Stimulated activated CD8-positive, alpha-beta memory T cell treated with anti-CD3 and anti-CD28 coated beads, Interleukin-7, amount 100 ng/mL, for 1 hour (primary cell): Measurements from ENCODE around the gene SPOCK2.

ENCODE experiments used
- DNase-seq, 2 donors: peaks; one replicate each; pipeline ENCODE4 v3.0.0-alpha.2; 2020; ENCODE audit warnings: low read depth in 2 of 2

SPOCK2 gene

DNA sequence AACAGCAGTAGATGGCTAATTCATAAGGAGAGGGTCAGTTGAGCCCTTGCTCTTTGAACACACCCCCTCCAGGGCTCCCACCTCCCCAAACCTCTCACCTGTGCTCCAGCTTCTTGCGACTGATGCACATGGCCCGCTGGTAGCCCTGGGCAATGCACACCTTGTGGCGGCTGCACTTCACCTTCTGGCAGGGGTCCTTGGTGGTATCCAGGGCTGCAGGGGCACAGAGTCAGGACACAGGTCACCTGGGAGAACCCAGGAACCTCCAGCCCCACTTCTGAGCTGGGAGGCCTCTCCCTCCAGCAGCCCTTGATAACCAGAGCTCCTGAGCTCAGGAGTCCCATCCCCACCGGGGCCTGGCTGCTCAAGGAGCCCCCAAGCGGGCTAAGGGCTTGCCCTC lies 16.3 kb downstream of the SPOCK2 start:
- no peak for DNase-seq

DNA sequence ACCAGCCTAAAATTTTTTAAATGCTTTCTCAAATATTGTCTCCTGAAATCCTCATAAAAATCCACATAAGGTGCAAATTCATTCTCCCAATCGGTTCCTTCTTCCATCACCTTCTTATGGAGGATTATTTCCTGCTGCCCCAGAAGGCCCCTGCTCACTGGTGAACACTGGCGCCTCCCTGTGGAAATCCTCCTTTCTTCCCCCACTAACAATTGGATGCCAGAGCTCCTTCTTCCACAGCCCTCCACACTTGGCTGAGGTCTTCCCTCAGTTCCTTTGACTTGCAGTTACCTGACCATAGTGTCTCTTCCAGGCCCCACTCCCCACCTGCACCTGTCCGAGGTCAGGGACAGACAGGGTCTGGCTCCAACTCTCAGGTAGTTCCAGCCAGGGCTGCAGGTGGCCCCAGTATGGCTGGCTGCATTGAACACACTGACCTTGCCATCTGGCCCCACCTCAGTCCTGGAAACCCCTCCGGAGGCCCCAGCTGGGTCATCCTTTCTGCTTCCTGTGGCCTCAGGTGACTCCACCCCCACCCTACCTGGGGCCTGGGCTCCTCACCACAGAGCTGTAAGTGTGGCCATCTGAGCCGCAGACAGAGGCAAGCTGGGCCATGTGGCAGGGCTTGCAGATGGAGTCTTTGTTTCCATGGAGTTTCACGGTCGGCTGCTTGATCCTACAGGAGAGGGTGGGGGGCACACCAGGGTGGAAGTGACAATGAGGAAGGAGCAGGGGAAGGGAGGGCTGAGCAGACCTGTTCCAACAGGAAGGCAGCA lies 18.4 kb downstream of the SPOCK2 start:
- DNase-seq, result no peak

- DNase-seq, result no peak
These were observed 19.4 kb downstream of the SPOCK2 start for GRCh38 chr10:72068901-72069446.

DNA sequence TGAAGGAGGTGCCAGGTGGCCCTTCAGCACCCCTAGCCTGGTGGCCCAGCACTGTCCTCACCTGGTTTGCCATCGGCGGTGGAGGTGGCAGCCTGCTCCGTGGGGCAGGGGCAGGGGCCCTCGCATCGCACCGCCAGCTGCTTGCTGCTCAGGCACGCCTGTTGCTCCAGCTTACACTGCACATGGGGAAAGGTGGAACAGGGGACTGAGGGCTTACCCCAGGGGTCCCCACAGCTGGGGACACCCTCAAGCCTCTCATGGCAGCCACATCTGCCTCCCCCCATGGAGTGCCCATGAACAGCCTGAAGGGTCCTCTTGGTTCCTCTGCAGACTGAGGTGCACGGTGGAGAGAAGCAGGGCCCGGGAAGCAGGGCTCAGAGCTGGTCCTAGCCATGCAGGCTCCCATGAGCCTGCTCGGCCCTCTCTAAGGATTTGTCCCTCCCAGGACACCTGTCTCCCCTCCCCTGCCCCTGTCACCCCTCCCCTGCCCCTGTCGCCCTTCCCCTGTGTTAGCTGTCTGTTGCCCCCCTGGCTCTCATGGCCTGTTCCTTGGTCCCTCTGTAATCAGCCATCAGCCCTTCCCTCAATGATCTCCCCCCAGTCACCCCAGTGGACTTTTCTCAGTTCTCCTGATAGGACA lies 20.1 kb downstream of the SPOCK2 start:
- no peak for DNase-seq

DNA sequence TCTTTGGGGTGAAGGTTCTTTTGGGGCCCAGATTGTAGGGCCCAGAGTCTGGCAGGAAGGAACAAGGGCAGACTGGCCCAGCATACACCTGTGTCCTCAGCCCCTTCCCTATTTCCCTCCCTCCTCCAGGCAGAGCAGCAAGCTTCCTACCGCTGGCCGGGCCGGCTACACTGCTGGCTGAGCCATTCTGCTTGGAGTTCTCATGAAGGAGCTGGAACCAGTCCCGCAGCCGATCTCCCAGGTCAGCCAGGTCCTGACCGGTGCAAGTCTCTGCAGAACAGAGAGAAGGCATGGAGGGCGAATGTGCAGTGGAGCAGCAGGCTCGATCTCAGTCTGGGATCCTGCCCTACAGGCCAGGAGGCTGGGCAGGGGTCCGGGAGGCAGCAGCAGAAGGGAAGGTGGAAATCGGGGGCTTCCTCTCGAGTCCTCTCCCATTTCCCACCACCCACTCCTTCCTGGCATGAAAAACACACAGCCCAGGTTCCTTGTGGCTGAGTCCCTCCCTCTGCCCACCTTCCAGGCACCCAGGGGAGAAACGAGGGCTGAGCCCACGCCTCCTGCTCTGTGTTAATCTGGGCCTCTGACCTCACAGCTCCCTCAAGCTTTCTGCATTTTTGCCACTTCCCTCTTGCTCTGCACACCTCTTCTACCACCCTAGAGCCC lies 20.8 kb downstream of the SPOCK2 start:
- no peak for DNase-seq

DNA sequence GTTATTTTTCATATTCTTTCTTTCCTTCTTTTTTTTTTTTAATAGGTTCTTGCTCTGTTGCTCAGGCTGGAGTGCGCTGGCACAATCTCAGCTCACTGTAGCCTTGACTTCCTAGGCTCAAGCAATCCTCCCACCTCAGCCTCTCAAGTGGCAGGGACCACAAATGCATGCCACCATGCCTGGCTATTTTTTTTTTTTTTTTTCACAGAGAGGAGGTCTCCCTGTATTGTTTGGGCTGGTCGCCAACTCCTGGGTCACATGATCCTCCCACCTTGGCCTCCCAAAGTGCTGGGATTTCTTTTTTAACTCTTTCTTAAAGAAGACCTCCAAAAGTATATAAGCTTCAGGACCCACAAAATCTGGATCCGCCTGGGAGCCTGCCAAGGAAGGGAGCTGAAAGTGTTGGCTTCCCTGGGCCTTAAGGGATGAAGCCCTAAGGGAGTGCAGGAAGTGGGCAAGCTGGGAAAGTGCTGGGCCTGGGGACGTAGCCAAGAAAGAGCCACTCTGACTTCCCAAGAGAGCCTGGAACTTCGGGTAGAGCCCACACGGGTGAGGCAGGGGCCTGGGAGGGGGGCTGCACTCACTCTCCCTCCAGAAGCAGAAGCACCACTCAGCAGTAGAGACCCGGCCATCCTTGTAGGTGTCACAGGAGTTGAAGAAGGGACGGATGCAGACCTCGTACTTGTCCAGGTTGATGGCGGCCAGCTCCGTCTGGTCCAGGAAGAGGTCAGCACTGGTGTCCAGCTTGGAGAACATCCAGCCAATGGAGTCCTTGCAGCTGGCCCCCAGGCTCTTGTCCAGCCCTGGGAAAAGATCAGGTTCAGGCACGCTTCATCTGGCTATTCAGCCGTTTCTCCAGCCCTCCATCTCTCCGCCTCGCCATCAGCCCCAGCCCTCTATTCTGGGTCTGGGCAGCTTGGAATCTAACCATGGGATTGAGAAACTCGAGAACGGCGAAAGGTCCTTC lies 21.8 kb downstream of the SPOCK2 start:
- no peak for DNase-seq

- DNase-seq, result no peak
These were observed 22.8 kb downstream of the SPOCK2 start for GRCh38 chr10:72065439-72066025.

- no peak for DNase-seq
These were observed 24.5 kb downstream of the SPOCK2 start for GRCh38 chr10:72063703-72064391.

GRCh38 chr10:72062832-72063702 lies 25.3 kb downstream of the SPOCK2 start:
- DNase-seq, result no peak

- DNase-seq, result no peak
These were observed 26.0 kb downstream of the SPOCK2 start for GRCh38 chr10:72062382-72062781.

DNA sequence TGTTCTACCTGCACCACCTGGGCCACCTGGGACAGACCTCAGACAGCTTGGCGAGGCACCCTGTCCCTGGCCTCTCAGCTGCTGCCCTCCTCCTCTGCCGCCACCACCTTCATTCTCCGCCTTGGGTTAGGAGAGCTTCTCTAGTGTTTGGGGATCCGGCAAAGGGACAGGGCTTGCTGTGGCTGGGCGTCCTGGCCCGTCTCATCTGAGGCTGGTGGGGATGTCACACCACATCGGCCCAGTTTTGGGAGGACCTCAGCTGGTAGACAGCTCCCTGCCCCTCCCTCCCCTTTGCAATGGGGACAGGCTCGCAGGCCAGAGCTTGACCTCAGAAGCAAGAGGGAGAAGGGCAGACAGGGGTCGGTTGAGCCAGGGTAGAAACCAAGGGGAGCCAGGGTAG lies 26.4 kb downstream of the SPOCK2 start:
- DNase-seq, result no peak

- DNase-seq, result no peak
These were observed 26.9 kb downstream of the SPOCK2 start for GRCh38 chr10:72061491-72061890.

DNA sequence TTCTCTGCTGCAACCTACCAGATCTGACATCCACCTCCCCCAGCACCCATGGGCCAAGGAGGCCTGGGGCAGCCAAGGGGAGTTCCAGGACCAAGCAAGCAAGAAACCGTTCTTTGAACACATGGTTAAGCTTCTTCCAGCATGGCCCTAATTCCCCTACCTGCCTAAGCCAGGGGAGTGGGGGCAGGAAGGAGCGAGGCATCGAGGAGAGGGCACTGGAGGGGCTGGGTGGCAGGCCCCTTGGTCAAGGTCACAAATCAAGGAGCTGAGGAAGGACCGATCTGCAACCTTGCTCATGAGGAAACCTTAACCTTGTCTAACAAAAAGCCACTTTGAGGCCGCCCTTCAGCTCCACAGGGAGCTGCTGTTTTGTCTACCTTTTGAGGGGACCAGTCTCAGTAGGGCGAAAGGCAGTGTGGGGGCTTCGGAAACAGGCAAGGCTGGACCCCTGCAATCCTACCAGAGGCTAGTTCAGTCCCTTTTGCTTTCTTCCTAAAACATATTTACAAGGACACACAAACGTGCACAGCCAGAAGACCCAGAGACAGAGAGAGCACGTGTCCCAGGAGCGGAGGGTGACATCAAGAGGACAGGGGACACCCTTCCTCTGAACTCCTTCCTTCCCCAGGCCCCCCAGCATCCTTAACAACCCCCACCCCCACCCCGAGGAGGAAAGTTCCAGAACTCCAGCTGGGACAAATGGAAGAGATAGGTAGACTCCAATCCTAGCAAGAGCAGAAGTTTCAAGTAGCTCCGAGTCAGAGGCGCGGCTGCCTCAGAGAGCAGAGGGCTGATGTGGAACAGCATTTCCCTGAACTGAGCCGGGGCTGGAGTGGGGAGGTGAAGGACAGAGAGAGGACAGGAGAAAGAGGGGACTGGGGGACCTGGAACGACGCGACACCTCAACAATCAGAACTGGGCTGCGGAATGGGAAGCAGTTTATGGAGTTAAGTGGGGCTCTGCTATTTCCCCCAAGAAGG lies 28.2 kb downstream of the SPOCK2 start:
- DNase-seq, result no peak

DNA sequence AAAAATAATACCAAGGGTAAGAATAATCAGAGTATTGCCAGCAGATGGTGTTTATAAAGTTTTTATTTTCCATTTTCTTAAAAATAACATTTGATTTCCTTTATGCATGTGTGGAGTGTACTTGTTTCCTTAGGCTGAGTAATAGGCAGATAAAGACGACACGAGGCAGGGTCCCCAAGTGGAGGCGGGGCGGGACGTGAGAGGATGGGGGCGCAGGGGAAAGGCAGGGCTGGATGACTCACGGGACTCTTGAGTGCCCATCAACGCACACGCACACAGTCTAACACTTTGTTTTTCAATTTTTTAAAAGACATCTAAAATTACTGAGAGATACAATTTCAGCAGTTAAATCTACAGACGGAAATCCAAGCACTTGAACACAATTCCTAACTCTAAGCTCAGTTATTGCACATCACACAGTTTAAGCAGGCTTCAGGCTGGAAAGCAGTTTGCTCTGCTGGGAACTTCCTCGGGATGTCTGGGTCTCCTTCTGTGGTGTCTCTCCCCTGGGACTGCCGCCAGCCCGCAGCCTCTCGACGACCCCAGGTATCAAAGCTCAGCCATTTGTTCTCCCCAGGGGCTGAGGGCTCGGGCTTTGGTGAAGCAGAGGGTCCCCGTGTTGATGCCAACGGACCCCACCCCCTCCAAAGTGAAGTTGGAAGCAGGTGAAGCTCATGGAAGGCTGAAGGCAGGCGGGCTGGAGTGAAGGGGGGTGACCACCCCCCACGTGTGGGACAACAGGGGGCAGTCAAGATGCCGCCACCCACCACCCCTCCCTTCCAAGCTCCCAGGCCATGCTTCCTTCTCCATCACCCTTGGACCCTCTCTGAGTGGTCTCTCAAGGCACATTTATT lies 29.1 kb downstream of the SPOCK2 start:
- DNase-seq, result no peak

- DNase-seq, result no peak
These were observed 29.9 kb downstream of the SPOCK2 start for GRCh38 chr10:72058347-72058898.

DNA sequence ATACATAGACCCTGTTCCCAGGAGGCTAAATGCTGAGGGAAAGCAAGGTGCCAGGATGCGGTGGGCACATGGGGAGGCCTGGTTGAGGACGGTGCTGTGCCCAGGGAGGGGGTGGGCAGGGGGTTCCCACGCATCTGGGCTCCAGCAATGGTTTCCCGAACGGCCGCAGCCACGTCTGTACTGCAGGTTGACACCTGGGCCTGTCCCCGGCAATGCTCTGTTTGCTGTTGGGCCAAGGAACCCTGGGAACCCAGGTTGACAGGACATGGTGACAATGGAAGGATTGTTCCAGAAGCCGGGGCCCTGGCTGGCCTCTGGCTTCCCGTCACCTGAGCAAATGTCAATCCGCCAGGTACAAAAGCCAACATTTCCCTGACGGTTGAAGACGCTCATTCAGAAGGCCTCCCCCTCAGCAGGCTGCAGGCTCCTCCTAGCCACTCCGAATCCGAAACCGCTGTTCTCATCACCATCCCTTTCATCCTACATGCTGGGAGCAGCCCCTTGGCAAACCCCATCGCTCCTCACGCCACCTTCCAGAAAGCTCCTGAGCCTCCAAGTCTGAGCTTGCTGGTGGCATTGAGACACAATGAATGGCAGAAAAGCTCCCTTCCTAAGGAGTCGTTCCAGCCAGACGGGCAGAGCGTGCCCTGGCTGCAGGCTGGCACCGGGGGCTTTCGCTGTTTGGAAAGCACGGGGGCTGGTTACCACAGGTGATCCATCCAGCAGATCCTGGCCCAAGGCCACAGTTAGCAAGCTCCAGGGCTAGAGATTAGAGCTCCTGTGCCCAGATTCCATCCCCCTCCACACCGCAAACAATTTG lies 31.2 kb downstream of the SPOCK2 start:
- DNase-seq, result no peak
